GM18505 (cell line): ENCODE results near the gene SKIL.
"Not testable (repeated sequence)": the region's sequence is repeated elsewhere in the genome, so short reads cannot be mapped to it uniquely, and the experiment has no call there.

Experiments used
- ATAC-seq: cut with Tn5 transposase; IDR thresholded peaks from one replicate; pipeline ENCODE4 v1.9.1; 2021; ENCODE audit not compliant: unreplicated experiment
- POLR2A ChIP-seq: IDR thresholded peaks from 4 replicates; pipeline ENCODE4 v1.6.1; 2011; ENCODE audit warnings: borderline replicate concordance; ENCODE audit not compliant: insufficient read depth, insufficient read length; ENCODE audit errors: extremely low read depth

The SKIL gene

GRCh38 chr3:170337420-170337819, 20.1 kb upstream of the SKIL start:
- ATAC-seq = no peak
- no peak for TF ChIP-seq POLR2A

DNA sequence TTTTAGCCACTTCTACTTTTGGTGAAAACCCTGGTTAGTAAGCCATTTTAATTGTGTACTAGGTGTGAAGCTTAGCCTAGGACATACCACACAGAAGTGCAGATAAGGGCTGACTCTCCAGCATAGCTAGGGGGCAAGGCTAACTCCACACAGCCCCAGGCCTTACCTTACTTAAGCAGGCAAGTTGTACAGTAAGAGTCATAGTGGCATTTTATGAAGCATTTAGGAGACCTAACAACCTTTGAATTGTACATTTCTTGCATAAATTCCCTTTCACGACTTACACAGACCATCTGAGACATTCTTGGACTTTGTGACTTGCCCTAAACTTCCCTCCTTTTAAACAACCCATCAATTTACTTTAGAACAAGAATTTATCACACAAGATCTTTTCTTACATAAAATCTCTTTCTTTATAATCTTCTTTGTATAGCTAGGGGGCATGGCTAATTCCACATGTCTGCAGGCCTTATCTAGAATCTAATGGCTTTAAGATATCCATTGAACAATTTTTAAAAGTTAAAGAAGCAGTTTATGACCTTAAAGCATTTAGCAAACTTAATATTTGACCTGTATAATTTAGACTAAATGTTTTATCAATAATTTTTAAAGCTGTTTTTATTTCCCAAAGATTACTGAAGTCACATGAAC, 18.7 kb upstream of the SKIL start:
- ATAC-seq = no peak
- no peak for TF ChIP-seq POLR2A

DNA sequence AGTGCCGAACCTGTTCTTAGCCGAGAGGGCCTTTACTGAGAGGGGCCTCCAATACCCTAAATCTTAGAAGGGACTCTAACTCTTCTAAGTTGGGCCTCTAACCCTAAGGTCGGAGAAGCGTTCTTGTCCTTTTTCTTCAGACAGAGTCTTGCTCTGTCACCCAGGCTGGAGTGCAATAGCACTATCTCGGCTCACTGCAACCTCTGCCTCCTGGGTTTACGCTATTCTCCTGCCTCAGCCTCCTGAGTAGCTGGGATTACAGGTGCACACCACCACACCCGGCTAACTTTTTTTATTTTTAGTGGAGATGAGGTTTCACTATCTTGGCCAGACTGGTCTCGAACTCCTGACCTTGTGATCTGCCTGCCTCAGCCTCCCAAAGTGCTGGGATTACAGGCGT, 15.2 kb upstream of the SKIL start:
- not testable (repeated sequence) for ATAC-seq

GRCh38 chr3:170343859-170344258, 13.7 kb upstream of the SKIL start:
- ATAC-seq = not testable (repeated sequence)

GRCh38 chr3:170344971-170345370, 12.5 kb upstream of the SKIL start:
- no peak for TF ChIP-seq POLR2A
- no peak for ATAC-seq

GRCh38 chr3:170346481-170347392, 10.8 kb upstream of the SKIL start:
- no peak for TF ChIP-seq POLR2A
- ATAC-seq = no peak

DNA sequence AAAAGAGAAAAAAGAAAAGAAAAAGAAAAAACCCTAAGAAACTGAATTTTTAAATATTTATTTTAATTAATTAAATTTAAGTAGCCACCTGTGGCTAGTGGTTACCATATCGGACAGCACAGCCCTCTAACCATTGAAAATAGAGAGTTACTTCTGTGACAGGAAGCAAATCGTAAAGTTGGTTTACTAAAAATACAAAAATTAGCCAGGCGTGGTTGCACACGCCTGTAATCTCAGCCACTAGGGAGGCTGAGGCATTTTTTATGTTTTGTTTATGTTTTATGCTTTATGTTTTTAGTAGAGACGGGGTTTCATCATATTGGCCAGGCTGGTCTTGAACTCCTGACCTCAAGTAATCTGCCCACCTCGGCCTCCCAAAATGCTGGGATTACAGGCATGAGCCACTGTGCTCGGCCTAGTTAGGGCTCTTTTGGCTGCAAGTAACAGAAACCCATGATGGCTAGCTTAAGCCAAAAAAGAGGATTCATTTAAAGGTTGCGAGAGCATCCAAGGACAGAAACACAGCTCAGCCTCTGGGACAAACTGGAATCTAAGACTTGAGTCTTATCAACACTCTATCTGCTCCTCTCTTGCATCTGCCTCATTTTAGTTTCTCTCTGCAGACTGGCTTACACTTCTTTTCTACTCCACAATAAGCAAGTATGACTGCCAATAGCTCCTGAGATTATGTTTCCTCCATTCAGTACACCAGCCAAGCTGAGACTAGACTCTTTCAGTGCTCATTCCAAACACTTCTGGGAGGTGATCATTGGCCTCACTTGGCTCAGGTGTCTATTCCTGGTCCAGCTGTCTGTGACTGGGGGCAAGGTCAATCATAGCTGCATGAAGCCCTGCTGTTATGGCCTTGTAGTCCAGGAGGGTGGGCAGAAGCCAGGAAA, 6.8 kb upstream of the SKIL start:
- ATAC-seq = peak; percentile 43
- no peak for TF ChIP-seq POLR2A

- no peak for ATAC-seq
- TF ChIP-seq POLR2A = no peak
Observed at GRCh38 chr3:170352936-170353335, 4.6 kb upstream of the SKIL start.

GRCh38 chr3:170353485-170353884, 4.0 kb upstream of the SKIL start:
- no peak for ATAC-seq
- no peak for TF ChIP-seq POLR2A

- no peak for ATAC-seq
- no peak for TF ChIP-seq POLR2A
Observed at GRCh38 chr3:170354760-170355159, 2.8 kb upstream of the SKIL start.

- peak; percentile 9 for ATAC-seq
Observed at GRCh38 chr3:170355738-170356595, 1.5 kb upstream of the SKIL start.

GRCh38 chr3:170356596-170357175, 829 bp upstream of the SKIL start:
- TF ChIP-seq POLR2A = peak; percentile 70
- peak; percentile 43 for ATAC-seq

More at GRCh38 chr3:170355738-170356595, 1.5 kb upstream of the SKIL start:
- no peak for TF ChIP-seq POLR2A

- no peak for TF ChIP-seq POLR2A
- peak; percentile 3 for ATAC-seq
Observed at GRCh38 chr3:170358042-170359010, 811 bp downstream of the SKIL start.
